Measurements from ENCODE around the gene DLG3.
"Not testable (repeated sequence)": the region's sequence is repeated elsewhere in the genome, so short reads cannot be mapped to it uniquely, and the experiment has no call there.

The DLG3 gene

GRCh38 chrX:70444326-70444945, at the start of gene DLG3:
Gene DLG3, plus strand, starts transcription at chrX:70444835. Its CDS starts 367 bp downstream, at chrX:70445202.
- no peak for DNase-seq (ENCODE audit: low spot score)

DNA sequence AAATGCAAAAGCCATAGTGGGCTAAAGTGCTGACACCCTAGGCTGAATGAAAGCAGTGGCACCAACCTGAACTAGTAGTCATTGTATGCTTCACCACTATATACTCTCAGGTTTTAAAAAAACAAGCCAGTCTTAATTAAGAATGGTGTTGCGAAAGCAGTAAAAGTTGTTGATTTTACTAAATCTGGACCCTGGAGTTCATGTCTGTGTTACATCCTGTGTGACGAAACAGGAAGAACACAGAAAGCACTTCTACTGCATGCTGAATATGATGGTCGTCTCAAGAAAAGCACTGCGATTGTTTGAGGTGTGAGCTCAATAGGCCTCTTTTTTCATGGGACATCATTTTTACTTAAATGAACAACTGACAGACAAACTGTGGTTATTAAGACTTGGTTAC, 45.7 kb upstream of the DLG3 start:
- no peak for DNase-seq (ENCODE audit: low spot score)

GRCh38 chrX:70400181-70400580, 44.5 kb upstream of the DLG3 start:
- not testable (repeated sequence) for DNase-seq (ENCODE audit: low spot score)

DNA sequence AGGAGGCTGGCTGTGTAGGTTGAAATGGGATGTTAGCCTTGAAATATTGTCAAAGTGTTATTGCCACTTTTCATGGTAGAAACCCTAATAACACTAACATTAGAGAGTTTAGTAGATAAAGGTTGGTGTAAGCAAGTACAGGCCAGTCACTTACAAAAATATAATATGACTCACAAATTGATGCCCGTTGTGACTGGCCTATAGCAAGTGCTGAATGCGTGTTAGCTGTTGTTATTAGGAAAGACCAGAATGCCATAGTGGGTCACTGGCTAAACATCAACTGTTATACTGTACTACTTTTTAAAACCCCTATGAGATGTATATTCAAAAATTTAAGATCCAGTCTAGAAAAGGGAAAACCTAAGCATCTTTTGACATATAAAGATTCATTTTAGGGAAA, 41.9 kb upstream of the DLG3 start:
- DNase-seq (ENCODE audit: low spot score) = no peak

DNA sequence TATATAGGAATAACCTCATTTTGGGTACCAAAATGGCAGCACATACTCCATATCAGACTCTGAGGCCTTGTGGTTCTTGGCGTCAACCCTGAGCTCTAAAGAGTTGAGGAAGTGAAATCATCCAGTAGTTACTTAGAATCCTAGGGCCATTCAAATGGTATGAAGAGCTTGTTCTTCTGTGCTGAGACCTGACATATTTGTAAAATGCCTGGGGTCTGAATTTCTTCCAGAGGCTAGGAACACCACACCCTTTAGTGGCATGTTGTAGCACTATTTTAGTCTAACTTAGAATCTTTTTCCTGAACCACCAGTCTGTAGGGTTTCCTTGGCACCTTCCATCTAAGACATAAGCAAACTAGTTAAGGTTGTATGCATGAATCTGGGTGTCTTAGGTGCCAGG, 39.6 kb upstream of the DLG3 start:
- DNase-seq (ENCODE audit: low spot score) = no peak

GRCh38 chrX:70410921-70411320, 33.7 kb upstream of the DLG3 start:
- no peak for DNase-seq (ENCODE audit: low spot score)

DNA sequence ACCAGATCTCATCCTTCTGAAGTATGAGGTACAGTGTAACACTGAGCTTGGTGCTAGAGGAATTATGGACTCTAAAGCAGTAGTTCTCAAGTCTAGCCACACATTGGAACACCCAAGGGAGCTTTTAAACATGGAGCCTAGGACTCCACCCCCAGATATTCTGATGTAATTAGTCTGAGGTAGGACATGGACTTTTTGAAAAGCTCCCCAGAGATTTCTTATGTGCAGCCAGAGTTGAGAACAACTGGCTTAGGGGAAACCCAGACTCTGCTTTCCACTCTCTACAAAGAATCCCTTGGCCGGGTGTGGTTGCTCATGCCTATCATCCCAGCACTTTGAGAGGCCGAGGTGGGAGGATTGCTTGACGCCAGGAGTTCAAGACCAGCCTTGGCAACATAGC, 33.2 kb upstream of the DLG3 start:
- DNase-seq (ENCODE audit: low spot score) = no peak

DNA sequence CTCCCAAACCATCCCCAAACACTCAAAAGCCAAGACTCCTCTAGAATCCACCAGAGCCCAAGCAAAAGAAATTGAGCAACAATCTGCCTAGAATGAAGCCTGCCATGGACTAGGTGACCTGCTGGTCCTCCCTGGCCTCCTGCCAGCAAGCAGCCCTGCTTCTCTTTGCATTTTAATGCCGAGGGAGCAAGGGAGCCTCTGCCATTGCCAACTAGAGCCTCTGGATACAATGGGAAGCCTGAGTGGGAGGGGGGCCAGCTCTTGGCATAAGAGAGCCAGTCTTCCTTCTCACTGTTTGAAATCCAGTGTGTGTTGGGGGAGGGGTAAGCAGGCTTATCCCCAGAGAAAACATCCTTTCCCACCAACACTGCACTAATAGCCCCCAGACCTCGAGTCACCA, 23.0 kb upstream of the DLG3 start:
- DNase-seq (ENCODE audit: low spot score) = no peak

DNA sequence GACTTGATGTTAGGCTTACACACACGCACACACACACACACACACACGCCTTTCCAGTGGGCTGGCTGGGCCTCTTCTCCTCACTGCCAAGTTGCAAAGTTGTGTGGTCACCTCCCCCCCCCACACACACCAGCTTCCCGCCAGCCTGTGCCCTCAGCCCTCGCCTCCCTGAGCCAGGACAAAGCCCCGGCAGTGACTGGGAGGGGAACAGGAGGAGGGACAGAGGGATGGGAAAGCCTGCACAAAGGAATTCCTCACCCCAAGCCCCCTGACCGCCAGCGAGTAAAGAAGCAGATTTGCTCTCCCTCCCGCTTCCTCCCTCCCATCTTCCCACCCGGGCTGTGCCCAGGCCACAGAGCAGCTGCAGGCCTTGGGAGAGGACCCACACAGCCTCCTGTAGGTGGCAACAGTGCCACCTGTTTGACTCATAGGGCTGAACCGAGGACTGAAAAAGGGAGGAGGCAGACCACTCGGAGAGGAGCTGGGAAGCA, 21.7 kb upstream of the DLG3 start, which contains the start of gene GDPD2:
GDPD2 (plus strand) TSS at position 464 of the 491 bp plus-strand sequence. CDS start 1,671 bp downstream, outside the sequence.
- DNase-seq (ENCODE audit: low spot score) = peak; percentile 7

- no peak for DNase-seq (ENCODE audit: low spot score)
Observed at GRCh38 chrX:70423936-70424675, 20.5 kb upstream of the DLG3 start.

DNA sequence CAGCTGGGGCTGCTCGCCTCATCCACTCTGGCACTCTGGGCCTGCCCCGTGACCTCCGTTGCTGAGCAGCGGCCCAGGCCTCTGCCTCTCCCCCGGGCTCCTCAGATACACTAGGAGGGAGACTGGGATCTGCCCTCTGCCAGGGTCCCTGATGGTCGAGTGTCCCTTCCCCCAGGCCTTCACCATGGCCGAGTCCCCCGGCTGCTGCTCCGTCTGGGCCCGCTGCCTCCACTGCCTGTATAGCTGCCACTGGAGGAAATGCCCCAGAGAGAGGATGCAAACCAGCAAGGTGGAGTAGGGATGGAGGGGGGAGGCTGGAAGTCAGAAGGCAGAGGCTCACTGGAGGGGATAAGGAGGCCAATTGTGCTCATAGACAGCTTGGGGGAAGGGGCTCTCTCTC, 19.8 kb upstream of the DLG3 start:
- DNase-seq (ENCODE audit: low spot score) = no peak

GRCh38 chrX:70426286-70427278, 18.1 kb upstream of the DLG3 start:
- no peak for DNase-seq (ENCODE audit: low spot score)

GRCh38 chrX:70427365-70427764, 17.3 kb upstream of the DLG3 start:
- no peak for DNase-seq (ENCODE audit: low spot score)

- no peak for DNase-seq (ENCODE audit: low spot score)
Observed at GRCh38 chrX:70429759-70430158, 14.9 kb upstream of the DLG3 start.

DNA sequence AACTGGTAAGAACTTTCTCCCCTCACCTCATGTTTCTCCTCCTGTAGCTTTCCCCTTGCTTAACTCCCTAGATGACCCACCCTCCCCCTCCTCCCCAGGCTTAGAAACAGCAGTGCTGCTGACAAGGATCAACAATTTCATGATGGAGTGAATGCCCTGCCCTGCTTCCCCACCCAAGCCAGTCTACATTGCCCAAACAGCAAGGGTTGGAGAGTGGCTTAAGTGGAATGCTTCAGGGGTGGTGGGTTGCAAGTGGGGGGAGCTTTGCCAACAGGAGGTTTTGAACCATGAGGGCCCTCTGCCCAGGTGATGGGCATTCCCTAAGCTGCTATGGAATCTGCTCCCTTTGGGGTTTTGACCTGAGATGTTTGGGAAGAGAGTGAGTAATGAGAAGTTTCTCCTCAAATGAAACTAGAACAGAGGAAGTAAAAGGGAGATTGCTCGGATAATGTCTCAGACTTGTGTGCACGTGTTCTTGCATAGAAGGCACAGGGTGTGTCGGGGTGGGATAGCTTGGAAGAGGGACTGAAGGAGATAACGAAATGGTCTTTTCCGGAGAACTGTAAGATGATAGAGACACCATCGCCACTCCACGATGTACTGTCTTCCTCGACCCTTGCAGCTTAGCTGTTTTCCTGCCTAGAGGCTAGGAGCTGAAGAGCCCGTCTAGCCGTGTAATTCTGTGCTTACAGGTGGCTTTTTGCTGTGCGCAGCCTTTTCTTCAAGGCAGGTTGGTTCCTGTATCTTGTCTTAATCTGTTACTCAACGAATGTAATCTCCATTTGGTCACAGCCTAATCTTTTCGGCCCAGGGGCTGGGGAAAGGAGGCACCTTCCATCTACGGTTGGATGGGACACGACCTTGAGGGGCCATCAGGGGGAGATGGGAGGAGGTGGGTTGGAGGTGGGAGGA, 11.4 kb upstream of the DLG3 start:
- DNase-seq (ENCODE audit: low spot score) = no peak

DNA sequence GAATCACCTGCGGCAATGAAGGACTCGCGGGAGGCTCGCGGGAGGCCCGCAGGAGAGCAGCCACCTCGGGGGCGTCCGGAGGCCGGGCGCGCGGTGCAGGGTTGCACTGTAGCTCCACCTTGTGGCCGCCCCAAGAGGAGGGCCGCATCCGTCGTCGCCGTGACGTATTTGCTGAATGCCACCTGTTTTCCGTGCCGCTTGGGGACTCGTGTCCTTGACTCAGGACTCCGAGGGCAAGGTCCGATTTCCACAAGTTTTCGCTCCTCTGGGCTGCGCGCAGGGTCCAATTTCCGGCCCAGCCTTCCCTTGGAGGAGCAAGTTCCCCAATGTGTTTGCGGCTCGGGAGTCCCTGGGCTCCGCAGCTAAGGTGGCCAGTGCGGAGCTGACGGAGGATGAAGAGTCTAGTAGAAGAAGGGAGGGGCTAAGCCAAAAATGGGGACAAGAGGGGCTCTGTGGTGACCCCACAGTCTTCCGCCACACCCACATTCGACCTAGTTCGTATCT, 10.7 kb upstream of the DLG3 start:
- peak; percentile 74 for DNase-seq (ENCODE audit: low spot score)

DNA sequence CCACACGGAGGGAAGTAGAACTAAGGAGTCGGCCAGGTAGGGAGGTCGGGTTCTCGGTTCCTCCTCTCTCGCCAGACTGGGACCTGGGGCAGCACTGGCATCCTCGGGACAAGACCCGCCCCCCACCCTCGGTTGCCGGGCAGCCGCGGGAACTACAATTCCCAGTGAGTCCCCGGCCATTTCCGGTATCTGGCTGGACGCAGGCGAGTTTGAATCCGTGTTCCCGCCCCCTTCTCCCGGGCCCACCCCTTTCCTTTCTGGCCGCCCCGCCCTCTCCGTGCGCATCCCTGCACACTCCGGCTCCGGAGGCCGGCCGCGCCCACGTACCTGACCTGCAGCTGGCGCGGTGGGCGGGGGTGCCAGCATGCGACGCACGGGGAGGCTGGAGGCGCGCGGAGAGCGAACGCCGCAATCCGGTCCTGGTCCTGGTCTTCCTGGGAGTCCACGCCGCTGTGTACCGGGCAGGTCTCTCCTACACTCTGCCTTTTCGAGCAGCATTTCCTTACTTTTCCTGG, 10.2 kb upstream of the DLG3 start:
- DNase-seq (ENCODE audit: low spot score) = peak; percentile 84

DNA sequence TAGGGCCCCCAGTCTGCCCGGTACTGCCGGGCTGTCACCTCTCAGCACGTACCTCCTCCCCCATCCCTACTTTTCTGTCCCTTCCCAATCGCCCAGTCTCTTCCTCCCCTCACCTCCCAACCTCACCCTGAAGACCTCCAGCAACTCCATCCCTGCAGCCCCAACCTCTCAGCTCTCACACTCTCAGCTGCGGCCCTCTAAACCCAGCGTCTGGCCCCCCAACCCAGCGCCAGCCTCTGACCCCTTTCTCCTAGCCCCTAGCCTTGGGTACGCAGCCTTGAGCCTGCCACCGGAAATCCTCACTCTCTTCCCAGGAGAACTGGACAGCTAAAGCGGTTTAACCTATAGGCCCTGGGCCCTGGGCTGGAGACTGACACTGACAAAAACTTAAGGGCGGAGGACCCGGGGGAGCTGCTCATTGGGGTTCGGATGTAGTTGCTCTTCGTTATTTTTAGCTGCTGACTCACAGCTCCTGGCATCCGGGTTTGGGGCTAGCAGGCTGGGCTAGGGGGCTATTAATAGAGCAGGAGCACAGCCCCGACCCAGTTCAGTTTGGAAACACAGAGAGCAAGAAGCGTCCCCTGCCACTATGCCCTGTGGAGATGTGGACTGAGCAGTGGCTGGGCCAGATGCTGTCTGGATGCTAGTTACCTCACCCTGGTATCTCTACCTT, 9.6 kb upstream of the DLG3 start:
- DNase-seq (ENCODE audit: low spot score) = no peak

DNA sequence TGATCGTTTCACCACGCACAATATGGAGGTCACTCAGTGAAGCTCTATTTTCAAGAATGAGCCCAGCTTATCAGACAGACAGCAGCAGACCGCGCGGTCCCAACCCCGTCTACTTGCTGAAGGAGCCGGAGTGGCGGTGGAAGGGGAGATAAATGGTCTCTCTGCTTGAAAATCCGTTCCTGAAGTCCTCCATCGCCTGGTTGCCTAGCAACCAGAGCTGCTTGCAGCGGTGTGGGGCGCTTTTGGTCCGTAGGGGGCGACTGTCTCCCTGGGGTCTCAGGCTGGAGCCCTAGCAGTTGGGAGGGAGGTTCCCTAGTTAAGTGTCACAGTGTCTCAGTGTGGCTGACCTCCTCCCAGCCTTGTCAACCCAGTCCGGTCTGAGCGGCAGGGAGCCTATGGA, 8.3 kb upstream of the DLG3 start:
- no peak for DNase-seq (ENCODE audit: low spot score)

- DNase-seq (ENCODE audit: low spot score) = no peak
Observed at GRCh38 chrX:70437011-70437410, 7.6 kb upstream of the DLG3 start.

Data from LoVo (cell line).